CD4-positive, alpha-beta T cell treated with Interleukin-1 beta for 1 hour (primary cell): Measurements from ENCODE around the gene GJB5.
"Not testable (repeated sequence)": the region's sequence is repeated elsewhere in the genome, so short reads cannot be mapped to it uniquely, and the experiment has no call there.

Experiments used
- DNase-seq, 2 donors: peaks; one replicate each; pipeline ENCODE4 v3.0.0-alpha.2; 2020 to 2022

The GJB5 gene

DNA sequence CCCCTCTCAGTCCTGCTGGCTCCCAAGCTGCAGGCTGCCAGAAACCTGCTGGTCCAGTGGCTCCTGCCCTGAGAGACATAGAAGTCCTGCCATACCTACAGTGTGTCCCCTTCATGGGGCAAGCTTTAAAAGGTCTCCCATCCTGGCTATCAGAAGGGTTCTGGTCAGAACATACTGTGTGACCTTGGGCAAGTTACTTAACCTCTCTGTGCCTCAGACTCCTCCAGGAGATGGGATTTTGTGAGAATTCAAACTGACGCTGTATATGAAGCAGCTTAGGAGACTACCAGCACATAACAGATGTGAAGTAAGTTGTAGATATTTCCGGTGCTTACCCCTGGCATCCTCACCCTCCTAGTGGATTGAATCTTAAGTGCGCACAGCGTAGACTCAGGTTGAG is 8.7 kb upstream of the GJB5 start:
- DNase-seq = no peak

DNA sequence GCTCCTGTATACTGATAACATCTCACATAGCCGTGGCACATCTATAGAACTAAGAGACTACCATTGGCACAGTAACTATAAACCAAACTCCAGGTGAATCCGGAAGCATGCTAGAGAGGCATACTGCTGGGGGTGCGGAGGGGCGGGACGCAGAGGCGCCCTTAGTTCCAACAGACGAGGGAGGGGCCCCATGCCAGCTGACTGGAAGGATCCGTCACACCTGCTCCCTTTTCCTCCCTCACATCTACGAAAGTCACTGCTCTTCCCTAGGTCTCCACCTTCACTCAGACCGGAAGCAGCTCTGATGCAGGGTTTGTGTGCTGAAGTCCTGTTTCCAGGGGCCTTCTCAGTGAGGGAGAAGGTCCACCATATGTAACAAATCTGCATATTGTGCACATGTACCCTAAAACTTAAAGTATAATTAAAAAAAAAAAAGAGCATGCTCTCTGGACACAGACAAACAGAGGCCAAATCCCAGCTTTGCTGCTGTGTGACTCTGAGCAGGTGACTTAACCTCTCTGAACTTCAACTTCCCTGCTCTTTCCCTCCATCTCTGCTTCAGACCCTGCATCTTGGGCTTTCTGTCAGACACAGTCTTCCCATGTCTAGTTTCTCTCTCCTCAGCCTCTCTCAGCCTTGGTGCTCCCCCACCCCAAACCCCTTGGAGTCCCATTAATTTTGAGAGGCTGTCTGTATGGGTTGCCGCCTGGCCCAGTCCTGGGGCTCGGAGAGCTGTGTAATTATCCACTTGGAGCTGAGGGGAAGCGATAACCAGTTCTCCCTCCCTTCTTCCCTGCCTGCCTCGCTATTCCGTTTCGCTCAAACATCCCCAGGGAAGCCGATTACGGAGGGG is 7.8 kb upstream of the GJB5 start:
- no peak for DNase-seq

DNA sequence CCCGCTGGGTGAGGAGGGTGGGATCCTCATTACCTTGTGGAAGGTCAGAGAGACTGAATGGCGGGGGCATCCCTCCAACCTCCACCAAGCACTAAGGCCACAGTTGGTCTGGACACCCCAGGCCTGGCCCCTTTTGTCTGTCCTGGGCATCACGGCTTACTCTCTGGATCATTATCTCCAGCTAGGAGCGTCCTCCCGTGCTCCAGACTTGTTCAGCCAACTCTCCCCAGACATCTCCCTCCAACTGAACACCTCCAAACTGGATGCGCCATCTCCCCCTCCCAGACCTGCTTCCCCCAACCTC is 7.3 kb upstream of the GJB5 start:
- DNase-seq = no peak

DNA sequence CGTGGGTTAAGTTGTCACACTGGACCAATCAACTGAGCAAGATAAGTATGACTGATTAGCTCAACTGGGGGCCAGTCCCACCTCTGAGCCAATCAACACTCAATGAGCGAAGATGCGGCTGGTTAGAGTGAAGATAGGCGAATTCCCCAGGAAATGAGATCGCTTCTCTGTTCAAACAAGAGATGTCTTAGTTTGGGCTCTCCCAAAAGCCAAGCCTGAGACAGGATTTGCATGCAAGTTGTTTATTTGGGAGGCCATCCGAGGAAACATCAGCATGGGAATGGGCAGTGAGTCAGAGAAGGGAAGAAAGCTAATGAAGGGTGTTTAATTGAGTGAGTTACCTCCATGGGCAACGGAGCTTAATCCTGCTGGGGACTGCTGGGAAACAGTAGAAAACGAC is 4.9 kb upstream of the GJB5 start:
- DNase-seq = no peak

DNA sequence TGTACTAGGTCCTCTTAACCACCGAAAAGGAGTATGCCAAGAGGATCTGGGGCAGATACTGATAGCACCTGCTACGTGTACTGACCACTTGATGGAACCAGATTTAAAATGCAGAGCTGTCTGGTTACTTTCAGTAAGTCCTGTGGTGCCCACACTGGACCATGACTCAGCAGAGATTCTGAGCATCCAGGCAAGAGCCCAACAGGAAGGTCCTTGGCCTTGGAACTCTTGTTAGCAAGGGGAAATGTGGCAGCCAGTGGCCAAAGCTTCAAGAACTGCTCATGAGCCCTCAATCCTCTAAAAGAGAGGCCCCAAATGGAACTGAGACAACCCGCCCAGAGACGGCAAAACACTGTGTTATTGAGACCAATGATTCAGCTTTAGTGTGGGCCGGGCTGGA is 4.2 kb upstream of the GJB5 start:
- no peak for DNase-seq

DNA sequence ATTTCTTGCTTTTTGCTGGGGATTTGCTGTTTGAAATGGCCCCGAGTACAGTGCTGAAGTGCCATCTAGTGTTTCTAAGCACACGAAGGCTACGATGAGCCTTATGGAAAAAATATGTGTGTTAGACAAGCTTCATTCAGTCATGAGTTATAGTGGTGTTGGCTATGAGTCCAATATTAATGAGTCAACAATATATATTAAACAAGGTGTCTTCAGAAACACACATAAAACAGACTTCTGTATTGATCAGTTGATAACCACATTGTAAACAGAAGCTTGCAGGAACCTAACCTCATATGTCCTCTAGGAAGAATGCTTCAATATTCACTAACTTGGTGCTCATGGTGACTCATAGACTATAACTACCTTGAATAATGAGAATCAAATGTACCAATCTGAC is 1.7 kb upstream of the GJB5 start:
- DNase-seq = no peak

DNA sequence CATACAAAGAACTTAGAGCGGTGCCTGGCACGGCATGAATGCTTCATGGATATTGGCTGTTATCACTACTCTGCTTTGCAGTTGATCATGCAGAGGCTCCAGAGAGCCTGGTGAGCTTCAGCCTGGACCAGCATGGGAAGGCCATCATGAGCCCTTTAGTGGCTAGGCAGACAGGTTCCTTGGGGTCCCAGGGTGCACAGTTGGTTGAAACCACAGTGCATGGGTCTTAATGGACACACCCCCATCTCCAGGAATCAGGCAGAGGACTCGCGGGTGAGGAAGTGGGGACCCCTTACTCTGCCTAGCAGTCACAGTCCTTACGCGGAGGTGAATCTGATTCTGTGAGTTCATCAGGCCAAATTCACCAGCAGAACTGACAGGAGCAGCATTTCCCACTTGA is 1.1 kb downstream of the GJB5 start:
- no peak for DNase-seq

DNA sequence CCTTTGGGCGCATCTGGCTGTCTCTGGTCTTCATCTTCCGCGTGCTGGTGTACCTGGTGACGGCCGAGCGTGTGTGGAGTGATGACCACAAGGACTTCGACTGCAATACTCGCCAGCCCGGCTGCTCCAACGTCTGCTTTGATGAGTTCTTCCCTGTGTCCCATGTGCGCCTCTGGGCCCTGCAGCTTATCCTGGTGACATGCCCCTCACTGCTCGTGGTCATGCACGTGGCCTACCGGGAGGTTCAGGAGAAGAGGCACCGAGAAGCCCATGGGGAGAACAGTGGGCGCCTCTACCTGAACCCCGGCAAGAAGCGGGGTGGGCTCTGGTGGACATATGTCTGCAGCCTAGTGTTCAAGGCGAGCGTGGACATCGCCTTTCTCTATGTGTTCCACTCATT is 2.5 kb downstream of the GJB5 start:
- no peak for DNase-seq

DNA sequence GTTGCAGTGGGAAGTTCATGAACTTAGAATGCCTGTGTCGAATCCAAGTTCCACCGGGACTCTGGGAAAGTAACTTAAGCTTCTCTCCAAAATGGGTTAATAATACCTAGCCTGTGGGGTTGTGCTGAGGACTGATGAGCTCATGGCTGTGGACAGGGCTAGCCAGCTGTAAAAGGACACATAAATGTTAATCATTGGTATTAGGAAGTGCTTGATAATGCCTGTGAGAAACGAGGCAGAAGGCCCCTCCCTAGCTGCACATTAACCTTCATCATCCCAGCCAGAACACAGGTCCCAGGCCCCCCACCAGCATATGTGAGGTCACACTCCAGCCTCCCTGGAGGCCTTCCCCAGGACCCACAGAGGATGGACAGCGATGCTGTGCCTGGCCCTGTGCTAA is 3.9 kb downstream of the GJB5 start:
- no peak for DNase-seq

DNA sequence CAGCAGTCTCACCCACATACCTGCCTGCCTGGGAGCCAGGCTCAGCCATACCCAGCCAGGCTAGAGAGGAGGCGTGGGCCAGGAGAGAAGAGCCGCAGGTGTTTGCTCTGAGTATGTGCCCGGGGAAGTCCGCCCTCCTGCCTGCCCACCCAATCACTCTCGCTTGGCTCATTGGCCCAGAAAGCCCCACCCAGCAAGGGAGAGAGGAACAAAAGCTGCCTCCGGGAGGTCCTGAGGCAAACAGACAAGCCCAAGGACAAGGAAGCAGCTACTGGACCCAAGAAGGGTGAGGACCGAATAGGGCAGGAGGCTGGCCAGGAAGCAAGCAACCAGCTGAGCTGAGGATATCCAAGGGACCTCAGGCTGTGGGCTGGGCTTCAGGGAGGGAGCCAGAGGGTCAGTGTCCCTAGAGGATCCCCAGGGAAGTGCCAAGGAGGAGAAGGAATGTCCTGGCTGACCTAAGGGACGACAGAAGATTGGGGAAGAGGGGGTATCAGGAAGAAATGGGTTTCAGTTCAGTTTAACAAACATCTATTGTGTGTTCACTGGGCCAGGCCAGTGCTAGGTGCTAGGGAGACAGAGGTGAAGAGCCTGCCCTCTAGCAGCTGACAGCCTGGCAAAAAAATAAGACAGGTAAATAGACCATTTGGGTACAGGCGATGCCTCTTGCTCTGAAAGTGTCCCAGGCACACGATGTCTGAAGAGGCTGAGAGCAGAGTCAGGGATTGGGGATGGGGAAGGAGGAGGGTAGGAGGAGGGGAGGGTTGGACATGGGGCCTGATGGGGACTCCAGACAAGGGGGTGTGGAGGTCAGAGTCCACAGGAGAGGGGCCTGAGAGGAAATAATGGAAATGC is 4.9 kb downstream of the GJB5 start, which contains the start of gene GJB4:
TSS of gene GJB4 (plus strand) at position 238 of the 855 bp plus-strand sequence. CDS start 1,515 bp downstream, outside the sequence.
- DNase-seq = no peak

DNA sequence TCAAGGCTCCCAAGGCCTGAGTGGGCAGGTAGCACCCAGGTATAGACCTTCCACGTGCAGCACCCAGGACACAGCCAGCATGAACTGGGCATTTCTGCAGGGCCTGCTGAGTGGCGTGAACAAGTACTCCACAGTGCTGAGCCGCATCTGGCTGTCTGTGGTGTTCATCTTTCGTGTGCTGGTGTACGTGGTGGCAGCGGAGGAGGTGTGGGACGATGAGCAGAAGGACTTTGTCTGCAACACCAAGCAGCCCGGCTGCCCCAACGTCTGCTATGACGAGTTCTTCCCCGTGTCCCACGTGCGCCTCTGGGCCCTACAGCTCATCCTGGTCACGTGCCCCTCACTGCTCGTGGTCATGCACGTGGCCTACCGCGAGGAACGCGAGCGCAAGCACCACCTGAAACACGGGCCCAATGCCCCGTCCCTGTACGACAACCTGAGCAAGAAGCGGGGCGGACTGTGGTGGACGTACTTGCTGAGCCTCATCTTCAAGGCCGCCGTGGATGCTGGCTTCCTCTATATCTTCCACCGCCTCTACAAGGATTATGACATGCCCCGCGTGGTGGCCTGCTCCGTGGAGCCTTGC is 6.4 kb downstream of the GJB5 start:
- no peak for DNase-seq

DNA sequence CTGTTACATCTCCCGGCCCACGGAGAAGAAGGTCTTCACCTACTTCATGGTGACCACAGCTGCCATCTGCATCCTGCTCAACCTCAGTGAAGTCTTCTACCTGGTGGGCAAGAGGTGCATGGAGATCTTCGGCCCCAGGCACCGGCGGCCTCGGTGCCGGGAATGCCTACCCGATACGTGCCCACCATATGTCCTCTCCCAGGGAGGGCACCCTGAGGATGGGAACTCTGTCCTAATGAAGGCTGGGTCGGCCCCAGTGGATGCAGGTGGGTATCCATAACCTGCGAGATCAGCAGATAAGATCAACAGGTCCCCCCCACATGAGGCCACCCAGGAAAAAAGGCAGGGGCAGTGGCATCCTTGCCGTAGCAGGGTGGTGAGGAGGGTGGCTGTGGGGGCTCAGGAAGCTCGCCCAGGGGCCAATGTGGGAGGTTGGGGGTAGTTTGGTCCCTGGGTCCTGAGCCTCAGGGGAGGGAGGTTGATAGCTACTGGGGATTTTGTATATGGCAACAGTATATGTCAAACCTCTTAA is 7.0 kb downstream of the GJB5 start:
- no peak for DNase-seq

DNA sequence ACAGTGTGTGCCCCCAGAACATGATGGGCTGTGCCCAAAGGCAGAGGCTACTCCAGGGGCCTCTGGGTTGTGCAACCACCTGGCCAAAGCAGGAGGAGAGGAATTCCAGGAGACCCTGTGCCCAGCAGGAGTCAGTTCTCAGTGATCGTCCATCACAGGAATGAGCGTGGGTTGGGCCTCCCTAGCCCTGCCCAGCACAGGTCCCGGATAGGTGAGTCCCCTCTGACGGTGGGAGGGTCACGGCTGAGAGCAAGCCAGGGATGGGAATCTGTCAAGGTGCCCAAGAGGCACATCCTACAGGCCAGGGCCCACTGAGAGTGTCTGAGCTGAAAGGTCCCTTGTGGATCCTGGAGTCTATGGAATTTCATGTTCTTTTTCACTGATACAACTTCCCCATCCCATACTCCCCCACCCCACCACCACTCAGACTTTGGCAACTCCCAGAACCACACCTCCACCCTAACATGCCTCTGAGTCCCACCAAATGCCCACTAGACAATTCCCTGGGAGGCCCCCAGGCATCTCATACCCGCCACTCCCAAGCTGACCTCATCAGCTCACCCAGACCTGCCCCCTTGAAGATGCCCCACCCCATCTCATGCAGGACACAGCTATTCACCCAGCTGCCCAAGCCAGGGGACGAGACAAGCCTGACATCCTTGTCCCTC is 7.8 kb downstream of the GJB5 start:
- no peak for DNase-seq

DNA sequence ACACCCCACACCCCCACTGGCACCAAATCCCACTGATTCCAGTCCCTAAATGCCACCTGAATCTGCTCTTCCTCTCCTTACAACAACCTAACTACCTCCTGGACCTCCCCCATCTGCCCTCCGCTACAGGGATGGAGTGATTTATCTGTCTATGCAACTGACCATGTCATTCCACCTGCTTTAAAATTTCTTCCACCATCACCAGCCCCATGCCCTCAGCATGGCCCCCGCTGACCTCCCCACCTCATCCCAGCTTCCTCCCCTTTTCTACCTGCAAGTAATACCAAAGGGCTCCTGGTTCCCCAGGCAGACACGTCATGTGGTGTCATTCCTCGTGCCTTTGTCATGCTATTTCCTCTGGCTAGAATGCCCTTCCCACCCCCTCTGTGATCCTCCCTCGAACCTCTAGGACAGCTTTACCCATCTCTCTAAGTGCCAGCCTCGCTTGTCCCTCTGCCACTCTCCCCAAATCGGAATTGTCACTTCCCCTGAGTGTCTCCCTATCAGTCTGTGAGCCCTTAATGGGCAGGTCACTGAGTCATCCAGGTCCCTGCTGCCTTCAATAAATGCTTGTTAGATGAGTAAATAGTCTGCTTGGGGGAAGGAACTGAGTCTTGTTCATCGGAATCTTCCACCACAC is 8.4 kb downstream of the GJB5 start:
- DNase-seq = no peak

DNA sequence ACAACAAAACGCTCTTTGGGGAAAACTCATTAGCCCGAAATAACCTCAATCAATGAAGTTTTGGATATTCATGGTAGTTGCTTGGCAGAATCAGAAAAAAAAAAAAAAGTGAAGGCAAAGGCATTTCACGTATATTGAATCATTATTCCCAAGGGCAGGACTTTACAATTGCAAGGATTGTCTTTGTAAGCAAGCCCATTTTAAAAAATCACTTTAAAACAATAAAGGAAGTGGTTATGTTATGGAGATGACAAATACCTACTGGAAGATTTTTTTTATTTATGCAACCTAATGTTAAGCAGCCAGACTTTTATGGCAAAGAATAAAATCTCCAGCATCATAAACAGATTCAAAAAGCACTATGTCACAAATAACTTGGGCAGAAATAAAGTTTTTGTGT is 14.0 kb downstream of the GJB5 start:
- DNase-seq = no peak

DNA sequence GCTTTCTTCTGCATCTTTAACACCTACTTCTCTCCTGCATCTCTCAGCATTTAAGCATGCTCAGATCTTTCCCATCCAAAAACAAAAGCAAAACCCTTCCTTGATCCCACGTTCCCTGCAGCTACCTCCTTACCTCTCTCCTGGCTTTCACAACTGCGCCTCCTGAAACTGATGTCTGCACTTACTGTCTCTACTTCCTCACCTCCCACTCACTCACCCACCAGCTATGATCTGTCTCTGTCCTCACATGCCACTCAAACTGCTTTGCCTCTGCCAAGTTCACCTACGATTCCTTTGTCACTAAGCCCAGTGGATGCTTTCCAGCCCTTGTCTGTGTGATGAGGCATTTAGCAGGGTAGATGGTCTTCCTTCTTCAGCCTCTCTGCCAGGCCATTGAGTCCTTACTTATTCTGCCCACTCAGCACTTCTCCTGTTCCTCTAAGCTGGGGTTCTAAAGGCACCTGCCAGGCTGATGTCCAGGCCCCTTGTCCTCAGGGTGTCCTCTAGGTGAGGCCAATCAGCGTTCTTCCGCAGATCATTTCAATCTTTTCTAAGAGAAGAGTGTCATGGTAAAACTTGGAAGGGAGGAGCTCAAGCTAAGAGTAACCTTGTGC is 16.2 kb downstream of the GJB5 start:
- DNase-seq = no peak

DNA sequence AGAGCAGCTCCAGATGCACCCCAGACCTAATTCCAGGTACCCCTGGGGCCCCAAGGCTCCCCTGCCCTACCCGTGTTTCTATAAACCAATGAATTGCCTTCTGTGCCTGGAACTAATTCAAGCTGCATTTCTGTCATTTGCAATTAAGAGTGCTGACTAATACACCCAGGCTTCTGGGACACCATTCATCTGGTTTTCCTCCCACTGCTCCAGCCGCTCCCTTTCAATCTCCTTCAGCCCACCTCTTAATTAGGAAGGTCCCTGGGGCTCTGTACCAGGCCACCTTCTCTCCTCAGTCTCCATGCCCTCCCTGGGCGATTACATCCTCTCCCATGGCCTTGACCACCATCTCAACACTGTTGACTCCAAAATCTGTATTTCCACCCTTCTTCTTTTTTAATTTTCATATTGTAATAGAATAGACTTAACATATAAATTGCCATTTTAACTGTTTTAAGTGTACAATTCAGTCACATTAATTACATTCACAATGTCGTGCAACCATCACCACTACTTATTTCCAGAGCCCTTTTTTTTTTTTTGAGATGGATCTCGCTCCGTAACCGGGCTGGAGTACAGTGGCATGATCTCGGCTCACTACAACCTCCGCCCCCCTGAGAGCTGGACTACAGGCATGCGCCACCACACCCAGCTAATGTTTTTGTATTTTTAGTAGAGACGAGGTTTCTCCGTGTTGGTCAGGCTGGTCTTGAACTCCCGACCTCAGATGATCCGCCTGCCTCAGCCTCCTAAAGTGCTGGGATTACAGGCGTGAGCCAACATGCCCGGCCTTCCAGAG is 16.9 kb downstream of the GJB5 start:
- DNase-seq = no peak

DNA sequence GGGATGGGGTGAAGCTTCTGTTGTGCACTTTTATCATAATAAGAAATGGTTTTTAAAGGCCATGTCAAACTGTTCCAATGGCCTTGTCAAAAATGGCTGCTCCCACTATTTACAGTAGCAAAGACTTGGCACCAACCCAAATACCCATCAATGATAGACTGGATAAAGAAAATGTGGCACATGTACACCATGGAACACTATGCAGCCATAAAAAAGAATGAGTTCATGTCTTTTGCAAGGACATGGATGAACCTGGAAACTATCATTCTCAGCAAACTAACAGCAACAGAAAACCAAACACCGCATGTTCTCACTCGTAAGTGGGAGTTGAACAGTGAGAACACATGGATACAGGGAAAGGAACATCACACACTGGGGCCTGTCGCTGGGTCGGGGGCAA is 18.3 kb downstream of the GJB5 start:
- DNase-seq = not testable (repeated sequence)

DNA sequence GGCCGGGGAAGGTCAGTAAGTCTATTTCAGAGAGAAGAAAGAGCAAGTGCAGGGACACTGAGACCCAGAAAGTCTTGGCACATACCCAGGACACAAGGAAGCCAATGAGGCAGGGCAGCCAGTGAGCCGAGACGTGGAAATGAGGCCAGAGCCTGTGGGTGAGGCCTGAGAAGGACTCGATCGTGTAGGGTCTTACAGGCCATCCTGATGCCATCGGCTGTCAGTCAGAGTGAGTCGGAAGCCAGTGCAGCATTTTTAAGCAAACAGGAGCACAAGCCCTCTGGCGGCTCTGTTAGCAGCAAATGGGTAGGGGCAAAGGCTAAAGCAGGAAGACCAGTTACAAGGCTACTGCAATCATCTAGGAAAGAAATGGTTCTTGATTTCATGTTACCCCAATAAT is 20.1 kb downstream of the GJB5 start:
- DNase-seq = no peak

DNA sequence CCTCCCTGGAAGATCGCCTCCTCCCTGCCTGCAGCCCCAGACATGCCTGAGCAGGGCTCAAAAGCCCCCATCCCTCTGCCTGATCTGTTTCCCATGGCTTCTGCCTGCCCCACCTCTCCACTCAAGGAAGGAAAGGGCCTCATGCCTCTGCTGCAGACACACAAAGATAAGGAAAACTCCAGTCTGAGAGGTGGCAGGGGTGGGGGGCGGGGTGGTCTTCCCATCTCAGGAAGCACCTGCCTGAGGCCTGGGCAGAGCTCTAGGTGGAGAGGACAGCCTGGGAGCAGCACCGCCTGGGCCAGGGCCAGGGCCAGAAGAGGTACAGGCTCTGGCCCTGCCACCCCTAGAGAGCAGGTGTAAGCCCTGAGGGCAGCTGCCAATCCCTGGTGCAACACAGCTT is 22.1 kb downstream of the GJB5 start:
- no peak for DNase-seq
